ENCODE data around the gene FRY.

Gene FRY

GRCh38 chr13:32228330-32229041 lies 196.9 kb downstream of the FRY start:
- no peak for DNase-seq

- no peak for DNase-seq
Measured at GRCh38 chr13:32229443-32229842, 197.9 kb downstream of the FRY start.

GRCh38 chr13:32232263-32232662 lies 200.7 kb downstream of the FRY start:
- no peak for DNase-seq

- DNase-seq, result no peak
Measured at GRCh38 chr13:32233062-32233461, 201.5 kb downstream of the FRY start.

GRCh38 chr13:32234914-32235313 lies 203.3 kb downstream of the FRY start:
- no peak for DNase-seq

GRCh38 chr13:32237681-32238080 lies 206.1 kb downstream of the FRY start:
- no peak for DNase-seq

- no peak for DNase-seq
Measured at GRCh38 chr13:32243695-32244094, 212.1 kb downstream of the FRY start.

- DNase-seq, result no peak
Measured at GRCh38 chr13:32245555-32245954, 214.0 kb downstream of the FRY start.

- DNase-seq, result peak; percentile 72
Measured at GRCh38 chr13:32246468-32246867, 214.9 kb downstream of the FRY start.

GRCh38 chr13:32247887-32248286 lies 216.3 kb downstream of the FRY start:
- DNase-seq, result no peak

- DNase-seq, result no peak
Measured at GRCh38 chr13:32248801-32249200, 217.2 kb downstream of the FRY start.

- DNase-seq, result no peak
Measured at GRCh38 chr13:32252812-32253438, 221.4 kb downstream of the FRY start.

- no peak for DNase-seq
Measured at GRCh38 chr13:32253911-32254399, 222.4 kb downstream of the FRY start.

- no peak for DNase-seq
Measured at GRCh38 chr13:32254416-32254815, 222.8 kb downstream of the FRY start.

- no peak for DNase-seq
Measured at GRCh38 chr13:32254916-32255723, 223.5 kb downstream of the FRY start.

GRCh38 chr13:32255724-32256109 lies 224.1 kb downstream of the FRY start:
- DNase-seq, result no peak

- DNase-seq, result no peak
Measured at GRCh38 chr13:32256243-32256642, 224.7 kb downstream of the FRY start.

- DNase-seq, result no peak
Measured at GRCh38 chr13:32257649-32258048, 226.1 kb downstream of the FRY start.

- DNase-seq, result no peak
Measured at GRCh38 chr13:32259116-32259515, 227.5 kb downstream of the FRY start.

GRCh38 chr13:32261567-32261966 lies 230.0 kb downstream of the FRY start:
- DNase-seq, result no peak

- no peak for DNase-seq
Measured at GRCh38 chr13:32262165-32262564, 230.6 kb downstream of the FRY start.

- DNase-seq, result no peak
Measured at GRCh38 chr13:32262619-32263018, 231.0 kb downstream of the FRY start.

GRCh38 chr13:32264407-32264806 lies 232.8 kb downstream of the FRY start:
- no peak for DNase-seq

- DNase-seq, result no peak
Measured at GRCh38 chr13:32265726-32266125, 234.2 kb downstream of the FRY start.
